GM12873 (cell line): ENCODE measurements around the gene CCDC171.

Experiments
- TF ChIP-seq, protein P1 (sequence below): IDR thresholded peaks from 2 replicates; pipeline ENCODE4 v1.5.1; 2012; ENCODE audit warnings: low read depth, mild to moderate bottlenecking, moderate library complexity, low read length, control low read depth; ENCODE audit not compliant: insufficient read depth; ENCODE audit errors: missing control alignments

Gene CCDC171

DNA sequence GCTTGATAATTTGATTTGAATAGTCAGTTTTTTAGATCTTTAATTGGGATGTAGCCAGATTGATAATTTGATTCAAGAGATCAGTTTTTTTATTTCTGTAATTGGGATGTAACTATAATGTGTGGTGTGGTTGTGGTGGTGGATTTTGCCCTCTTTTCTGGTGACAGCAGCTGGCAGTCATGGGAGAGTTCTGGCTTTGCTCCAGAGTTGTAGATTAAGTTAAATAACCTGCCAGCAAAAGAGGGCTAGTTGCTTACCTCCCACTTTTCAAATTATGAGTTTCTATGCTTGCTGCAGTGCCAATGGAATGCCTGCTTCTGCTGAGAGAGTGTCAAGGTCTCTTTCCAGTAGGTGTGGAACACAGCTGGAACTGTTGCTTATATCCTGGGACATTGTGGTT is 315.1 kb downstream of the CCDC171 start:
- TF ChIP-seq, protein P1, sequence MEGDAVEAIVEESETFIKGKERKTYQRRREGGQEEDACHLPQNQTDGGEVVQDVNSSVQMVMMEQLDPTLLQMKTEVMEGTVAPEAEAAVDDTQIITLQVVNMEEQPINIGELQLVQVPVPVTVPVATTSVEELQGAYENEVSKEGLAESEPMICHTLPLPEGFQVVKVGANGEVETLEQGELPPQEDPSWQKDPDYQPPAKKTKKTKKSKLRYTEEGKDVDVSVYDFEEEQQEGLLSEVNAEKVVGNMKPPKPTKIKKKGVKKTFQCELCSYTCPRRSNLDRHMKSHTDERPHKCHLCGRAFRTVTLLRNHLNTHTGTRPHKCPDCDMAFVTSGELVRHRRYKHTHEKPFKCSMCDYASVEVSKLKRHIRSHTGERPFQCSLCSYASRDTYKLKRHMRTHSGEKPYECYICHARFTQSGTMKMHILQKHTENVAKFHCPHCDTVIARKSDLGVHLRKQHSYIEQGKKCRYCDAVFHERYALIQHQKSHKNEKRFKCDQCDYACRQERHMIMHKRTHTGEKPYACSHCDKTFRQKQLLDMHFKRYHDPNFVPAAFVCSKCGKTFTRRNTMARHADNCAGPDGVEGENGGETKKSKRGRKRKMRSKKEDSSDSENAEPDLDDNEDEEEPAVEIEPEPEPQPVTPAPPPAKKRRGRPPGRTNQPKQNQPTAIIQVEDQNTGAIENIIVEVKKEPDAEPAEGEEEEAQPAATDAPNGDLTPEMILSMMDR = no peak

DNA sequence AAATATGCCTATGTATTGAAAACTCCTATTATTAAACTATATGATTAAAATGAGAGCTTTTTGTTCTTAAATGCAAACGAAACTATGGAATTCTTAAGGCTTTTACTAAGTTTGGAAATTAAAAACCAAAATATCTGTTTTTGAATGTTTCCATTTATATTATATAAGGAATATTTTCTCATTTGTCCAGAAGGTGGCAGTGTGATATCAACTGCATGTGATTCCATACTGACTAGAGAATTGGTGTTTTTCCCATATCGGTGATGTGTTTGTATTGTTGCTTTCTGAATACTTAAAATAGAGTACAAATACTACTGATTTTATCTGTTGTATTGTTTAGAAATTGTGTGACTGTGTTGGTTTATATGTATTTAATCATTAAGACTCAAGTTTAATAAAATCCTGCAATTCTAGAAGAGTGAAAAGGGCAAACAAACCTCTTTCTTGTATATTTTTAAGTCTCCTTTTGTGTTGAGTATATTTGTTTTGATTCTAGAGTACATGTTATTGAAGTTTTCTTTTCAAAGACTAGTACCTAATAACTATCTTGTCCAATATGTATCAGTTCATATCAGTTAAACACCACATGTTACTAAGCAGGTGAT is 320.8 kb downstream of the CCDC171 start:
- TF ChIP-seq, protein P1 = peak; percentile 53

DNA sequence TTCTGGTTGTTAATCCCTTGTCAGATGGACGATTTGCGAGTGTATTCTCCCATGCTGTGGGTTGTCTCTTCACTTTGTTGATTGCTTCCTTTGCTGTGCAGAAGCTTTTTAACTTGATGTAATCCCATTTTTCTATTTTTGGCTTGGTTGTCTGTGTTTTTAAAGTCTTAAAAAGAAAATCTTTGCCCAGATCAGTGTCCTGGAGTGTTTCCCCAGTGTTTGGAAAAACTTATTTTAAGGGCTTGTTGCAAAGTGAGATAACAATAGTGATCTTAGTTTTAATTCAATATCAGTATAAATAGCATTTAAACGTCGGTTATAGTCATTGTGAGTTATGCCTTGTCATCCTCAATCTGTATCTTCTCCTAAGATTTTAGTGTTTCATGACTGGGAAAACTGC is 329.5 kb downstream of the CCDC171 start:
- TF ChIP-seq, protein P1 = no peak

DNA sequence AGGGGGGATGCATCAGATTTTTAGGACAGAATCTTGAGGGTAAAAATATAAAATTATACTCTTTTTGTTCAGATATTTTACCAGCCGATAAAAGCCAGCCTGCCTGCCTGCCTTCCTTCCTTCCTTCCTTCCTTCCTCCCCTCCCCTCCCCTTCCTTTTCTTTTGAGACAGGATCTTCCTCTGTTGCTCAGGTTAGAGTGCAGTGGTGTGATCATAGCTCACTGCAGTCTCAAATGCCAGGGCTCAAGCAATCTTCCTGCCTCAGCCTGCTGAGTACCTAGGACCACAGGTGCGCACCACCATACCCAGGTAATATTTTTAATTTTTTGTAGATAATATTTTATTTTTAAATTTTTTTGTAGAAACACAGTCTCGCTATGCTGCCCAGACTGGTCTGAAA is 330.0 kb downstream of the CCDC171 start:
- TF ChIP-seq, protein P1 = no peak

DNA sequence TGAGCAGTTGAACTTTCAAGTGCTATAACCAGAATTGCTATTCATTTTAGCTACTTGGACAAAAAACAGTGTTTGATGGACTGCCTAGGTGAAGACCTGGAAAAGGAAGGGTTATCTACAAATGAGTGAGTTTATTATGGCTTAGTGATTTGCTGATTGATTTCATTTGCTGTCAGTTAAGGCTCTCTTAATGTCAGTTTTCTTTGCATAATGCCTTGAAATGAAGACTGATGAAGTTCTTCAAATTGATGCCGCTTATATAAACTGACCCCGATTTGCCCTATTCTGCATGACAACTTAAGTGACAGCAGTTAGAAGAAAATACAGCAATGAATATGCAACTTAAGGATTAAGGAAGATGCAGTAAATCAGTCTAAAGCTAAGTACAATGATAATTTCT is 332.6 kb downstream of the CCDC171 start:
- TF ChIP-seq, protein P1 = no peak

DNA sequence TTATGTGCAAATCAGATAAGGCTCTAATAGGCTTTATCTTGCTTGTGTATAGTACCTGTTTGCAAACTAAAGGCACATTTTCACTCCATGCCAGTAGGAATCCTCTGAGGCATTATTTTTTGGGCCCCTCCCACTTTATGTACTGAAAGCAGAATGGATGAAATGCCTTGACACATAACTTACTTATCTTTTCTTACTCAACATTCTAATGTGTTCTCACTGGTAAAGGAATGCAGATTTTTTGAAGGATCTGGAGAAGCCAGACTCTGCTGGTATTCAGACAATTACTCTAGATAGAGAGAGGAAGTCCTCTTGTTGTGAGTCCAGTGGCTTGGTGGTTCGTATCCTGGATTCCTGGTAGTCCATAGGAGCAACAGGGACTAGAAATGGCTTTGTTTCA is 336.7 kb downstream of the CCDC171 start:
- TF ChIP-seq, protein P1 = no peak

DNA sequence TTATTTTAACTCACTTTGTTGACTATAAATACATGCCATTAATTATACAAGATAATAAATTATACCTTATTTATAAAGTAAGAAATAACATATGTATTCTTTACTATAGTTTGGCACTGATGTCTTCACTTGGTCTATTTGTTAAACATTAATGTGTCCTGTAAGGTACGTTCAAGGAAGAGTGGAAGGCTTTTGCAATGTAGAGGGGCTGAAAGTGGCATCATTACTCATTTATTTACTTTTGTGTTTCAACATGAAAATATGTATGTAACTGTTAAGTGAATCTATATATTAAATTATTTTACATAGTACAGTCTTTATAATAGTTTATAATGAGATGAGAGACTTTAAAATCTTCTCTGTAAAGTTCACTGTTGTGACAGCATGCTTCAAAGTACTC is 348.7 kb downstream of the CCDC171 start:
- TF ChIP-seq, protein P1 = no peak
